HG03354 (cell line): Measurements from ENCODE around the gene SF3B1.
"Not testable (repeated sequence)": the region's sequence is repeated elsewhere in the genome, so short reads cannot be mapped to it uniquely, and the experiment has no call there.

Experiments used
- ATAC-seq: cut with Tn5 transposase; IDR thresholded peaks from one replicate; pipeline ENCODE4 v1.9.1; 2021; ENCODE audit warnings: mild to moderate bottlenecking; ENCODE audit not compliant: unreplicated experiment, poor library complexity, severe bottlenecking

Gene SF3B1

GRCh38 chr2:197435598-197436420 lies 981 bp upstream of the SF3B1 start:
- no peak for ATAC-seq

GRCh38 chr2:197433780-197434438 lies 919 bp downstream of the SF3B1 start:
- no peak for ATAC-seq

DNA sequence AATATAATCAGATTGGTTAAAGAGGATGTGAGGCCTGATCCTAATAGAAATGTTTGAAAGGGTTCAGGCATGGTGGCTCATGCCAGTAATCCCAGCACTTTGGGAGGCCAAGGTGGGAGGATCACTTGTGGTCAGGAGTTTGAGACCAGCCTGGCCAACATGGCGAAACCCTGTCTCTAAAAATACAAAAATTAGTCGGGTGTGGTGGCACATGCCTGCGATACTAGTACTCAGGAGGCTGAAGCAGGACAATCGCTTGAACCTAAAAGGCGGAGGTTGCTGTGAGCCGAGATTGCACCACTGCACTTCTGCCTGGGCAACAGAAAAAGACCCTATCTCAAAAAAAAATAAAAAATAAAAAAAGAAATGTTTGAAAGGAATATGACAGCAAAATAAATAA lies 2.3 kb downstream of the SF3B1 start:
- not testable (repeated sequence) for ATAC-seq

GRCh38 chr2:197431858-197432257 lies 3.0 kb downstream of the SF3B1 start:
- ATAC-seq = no peak

- ATAC-seq = no peak
Observed at GRCh38 chr2:197427986-197428385, 6.8 kb downstream of the SF3B1 start.

GRCh38 chr2:197426723-197427603 lies 7.9 kb downstream of the SF3B1 start:
- ATAC-seq = no peak

DNA sequence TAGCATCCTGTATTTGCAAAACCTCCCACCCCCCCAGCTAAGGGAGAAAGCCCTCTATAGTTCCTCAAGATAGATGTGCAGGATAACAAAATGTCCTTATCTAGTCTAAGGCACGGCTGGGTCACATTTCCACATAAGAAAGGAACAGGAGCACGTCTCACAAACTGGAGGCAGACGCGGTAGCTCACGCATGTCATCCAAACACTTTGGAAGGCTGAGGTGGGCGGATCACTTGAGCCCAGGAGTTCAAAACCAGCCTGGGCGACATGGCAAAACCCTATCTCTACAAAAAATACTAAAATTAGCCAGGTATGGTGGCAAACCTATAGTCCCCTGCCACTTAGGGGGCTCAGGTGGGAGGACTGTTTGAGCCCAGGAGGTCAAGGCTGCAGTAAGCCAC lies 9.3 kb downstream of the SF3B1 start:
- ATAC-seq = no peak

DNA sequence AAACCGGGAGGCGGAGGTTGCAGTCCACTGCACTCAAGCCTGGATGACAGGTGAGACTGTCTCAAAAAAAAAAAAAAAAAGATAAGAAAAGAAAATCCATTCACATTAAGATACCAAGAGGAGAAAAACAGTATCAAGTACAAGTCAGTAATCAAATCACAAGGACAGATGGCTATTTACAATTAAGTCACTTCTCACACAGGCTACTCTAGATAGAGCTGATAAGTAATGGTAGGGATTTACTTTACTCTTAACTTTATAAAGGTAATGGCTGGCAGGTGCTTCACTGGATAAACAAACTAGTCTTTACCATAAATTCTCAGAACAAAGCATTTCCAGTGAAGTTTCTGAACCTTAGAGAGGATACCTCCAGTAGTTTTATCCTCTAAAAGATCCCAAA lies 11.5 kb downstream of the SF3B1 start:
- ATAC-seq = no peak

DNA sequence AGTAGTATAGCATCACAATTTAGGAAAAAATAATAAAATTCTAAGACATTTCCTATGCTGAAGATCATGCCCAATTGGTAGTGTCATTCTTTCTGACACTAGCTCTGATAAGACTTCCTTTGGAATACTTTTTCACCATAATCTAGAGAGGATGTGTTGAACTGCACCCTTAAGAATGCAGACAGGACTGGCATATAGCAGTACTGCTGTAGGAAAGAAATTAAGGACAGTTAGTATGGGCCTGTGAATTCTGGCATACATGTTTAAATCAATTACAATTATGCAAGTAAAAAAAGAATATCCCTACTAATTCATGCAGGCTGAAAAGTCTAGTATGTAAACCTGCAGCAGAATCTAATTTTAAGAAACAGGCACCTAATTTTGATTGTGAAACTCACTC lies 15.4 kb downstream of the SF3B1 start:
- ATAC-seq = no peak

- no peak for ATAC-seq
Observed at GRCh38 chr2:197416268-197416667, 18.6 kb downstream of the SF3B1 start.

GRCh38 chr2:197414515-197414914 lies 20.3 kb downstream of the SF3B1 start:
- no peak for ATAC-seq

DNA sequence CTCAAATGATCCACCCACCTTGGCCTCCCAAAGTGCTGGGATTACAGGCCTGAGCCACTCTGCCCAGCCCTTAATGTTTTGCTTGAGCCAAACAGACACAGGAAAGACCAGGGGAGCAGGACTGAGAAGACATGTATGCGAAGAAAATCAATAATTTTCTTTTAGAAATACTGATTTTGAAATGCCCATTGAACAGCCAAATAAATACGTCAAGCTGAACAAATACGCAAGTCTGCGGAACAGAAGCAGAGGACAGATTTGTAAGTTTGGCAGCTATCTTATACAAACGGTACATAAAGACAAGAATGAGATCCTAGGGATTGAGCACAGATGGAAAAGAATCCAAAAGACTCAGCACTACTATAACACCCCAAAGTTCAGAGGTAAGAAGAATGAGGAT lies 20.8 kb downstream of the SF3B1 start:
- ATAC-seq = no peak

DNA sequence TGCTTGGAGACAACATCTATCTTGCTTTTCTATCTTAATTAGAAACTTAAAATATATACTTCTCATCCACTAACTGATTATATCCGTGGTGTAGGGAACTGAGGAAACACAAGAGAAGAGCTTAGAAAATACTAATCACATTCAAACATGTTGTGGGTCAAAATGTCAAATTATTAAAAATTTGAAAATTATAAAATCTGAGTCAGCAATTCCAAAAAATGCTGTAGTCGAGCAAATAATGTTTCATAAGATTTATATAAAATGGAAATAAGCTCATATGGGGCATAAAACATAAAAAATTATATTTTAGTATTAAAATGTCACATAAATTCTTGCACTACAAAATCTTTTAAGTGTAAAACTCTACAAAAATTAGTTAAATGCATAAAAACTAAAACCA lies 29.2 kb downstream of the SF3B1 start:
- ATAC-seq = no peak

GRCh38 chr2:197399887-197400540 lies 34.8 kb downstream of the SF3B1 start:
- ATAC-seq = no peak

- no peak for ATAC-seq
Observed at GRCh38 chr2:197398913-197399312, 35.9 kb downstream of the SF3B1 start.

GRCh38 chr2:197391220-197391717 lies 43.6 kb downstream of the SF3B1 start:
- no peak for ATAC-seq

- no peak for ATAC-seq
Observed at GRCh38 chr2:197388866-197389587, 45.8 kb downstream of the SF3B1 start.

DNA sequence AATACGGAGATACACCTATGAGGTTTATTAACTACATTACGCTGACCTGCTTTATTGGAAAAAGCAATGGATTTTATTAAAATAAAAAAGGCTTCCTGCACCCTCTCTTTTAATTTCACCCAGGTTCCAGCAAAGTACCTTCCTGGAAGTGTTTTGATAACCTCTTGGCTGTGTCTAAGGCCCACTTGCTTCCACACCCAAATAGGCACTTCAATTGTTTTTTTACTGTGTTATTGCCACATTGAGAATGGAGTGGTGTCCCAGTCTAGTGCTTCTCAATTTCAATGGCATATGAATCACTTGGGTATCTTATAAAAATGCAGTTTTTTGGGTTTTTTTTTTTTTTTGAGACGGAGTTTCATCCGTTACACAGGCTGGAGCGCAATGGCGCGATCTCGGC lies 47.6 kb downstream of the SF3B1 start:
- no peak for ATAC-seq

DNA sequence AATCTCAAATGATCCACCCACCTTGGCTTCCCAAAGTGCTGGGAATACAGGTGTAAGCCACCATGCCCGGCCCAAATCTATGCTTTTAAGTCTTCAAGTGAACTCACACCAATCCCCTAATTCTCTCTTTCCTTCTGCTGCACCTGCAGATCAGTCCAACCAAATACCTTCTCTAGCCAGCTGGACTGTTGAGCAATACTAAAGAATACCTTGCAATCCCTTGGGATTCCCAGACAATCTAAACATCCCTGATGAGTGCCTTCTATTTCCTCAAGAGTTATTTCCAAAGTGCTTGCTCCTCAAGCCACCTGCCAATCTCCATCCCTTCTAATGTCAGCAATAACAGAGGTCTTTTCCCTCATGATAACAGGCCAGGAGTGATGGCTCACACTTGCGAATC lies 48.6 kb downstream of the SF3B1 start:
- no peak for ATAC-seq
